ENCODE results near the gene GTF3C2. TPM values are rescaled to one million over a fixed set of nuclear protein-coding genes. Genes with fewer than 3 reads are reported as not detected.

Gene GTF3C2
- total and polyA plus RNA-seq, 4 donors: 9.7 to 20.6 (median 14.7) TPM

- TF ChIP-seq CTCF (IDR thresholded peaks at IDR 0.05; ENCODE audit: low read depth, low read length, missing input control): no peak
These were observed 19.0 kb upstream of the GTF3C2 start (continued) for GRCh38 chr2:27375513-27376099.

DNA sequence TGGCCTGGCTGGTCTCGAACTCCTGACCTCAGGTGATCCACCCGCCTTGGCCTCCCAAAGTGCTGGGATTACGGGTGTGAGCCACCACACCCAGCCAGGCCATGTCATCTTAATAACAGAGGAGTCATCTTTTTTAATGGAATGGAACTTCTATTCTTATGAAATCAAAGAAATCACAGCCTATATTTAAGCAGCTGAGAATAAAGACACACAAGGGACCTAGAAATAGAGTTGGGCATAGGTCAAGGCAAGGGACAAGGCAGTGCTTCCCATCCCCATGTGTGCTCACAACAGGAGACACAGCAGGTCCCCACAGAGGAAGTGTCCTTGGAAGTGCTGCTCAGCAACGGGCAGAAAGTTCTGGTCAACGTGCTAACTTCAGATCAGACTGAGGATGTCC, 17.0 kb upstream of the GTF3C2 start:
- Histone ChIP-seq H3K27ac (ENCODE audit: low read depth in 1 of 2, low read length in 2 of 2) (no peak overlapping the region), H3K9me3 (ENCODE audit: control insufficient read depth in 4 of 4, low read length in 3 of 4) (no peaks in the 10 kb centered on the region), H3K36me3 (ENCODE audit: control insufficient read depth in 4 of 4, insufficient read depth in 3 of 4, low read depth in 1 of 4, low read length in 3 of 4) (peaks cover 18 to 46% (median 28%) of the 10 kb centered on the region in 4 donors), H3K27me3 (ENCODE audit: control insufficient read depth in 4 of 4, insufficient read depth in 4 of 4, low read length in 3 of 4) (no peaks in the 10 kb centered on the region), H3K4me1 (ENCODE audit: control insufficient read depth in 4 of 4, insufficient read depth in 4 of 4, low read length in 3 of 4) (peaks cover 2 to 62% (median 54%) of the 10 kb centered on the region in 4 donors), H3K9ac (ENCODE audit: low read depth in 1 of 2, low read length in 2 of 2) (no peak overlapping the region), H3K4me3 (ENCODE audit: low read depth in 1 of 3, low read length in 3 of 3) (no peak overlapping the region)
- TF ChIP-seq ATF3 (IDR thresholded peaks at IDR 0.05): no peak
- TF ChIP-seq CTCF (IDR thresholded peaks at IDR 0.05; ENCODE audit: low read depth, low read length, missing input control): no peak
- no peak for TF ChIP-seq SP1 (IDR thresholded peaks at IDR 0.05)
- no peak for TF ChIP-seq GABPA (IDR thresholded peaks at IDR 0.05 in 1 of 2, conservative IDR thresholded peaks at IDR 0.05 in 1 of 2)
- no peak for TF ChIP-seq RAD21 (IDR thresholded peaks at IDR 0.05)
- no peak for TF ChIP-seq FOXA2 (IDR thresholded peaks at IDR 0.05)
- no peak for DNase-seq (ENCODE audit: low spot score)
- WGBS: 93% methylated on average over 5 of the region's 5 CpGs

DNA sequence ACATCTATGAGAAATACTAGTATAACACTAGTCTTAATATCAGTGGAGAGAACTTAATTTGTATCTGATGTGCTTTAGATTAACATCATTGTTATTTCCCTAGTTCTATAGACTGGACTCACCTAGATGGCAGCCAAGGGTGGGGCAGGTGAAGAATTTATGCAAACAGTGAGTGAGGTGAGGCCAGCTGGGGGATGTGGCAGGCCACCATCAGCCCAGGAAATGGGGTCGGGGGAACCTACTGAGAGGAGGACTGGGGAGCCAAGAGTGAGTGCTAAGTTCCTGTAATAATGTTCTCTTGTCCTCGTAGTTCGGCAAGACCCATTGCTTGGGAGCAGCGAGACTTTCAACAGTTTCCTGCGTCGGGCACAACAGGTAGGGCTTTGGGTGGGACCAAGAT, 16.4 kb upstream of the GTF3C2 start:
- Histone ChIP-seq H3K9ac (ENCODE audit: low read depth in 1 of 2, low read length in 2 of 2) (no peak overlapping the region), H3K9me3 (ENCODE audit: control insufficient read depth in 4 of 4, low read length in 3 of 4) (no peaks in the 10 kb centered on the region), H3K4me3 (ENCODE audit: low read depth in 1 of 3, low read length in 3 of 3) (no peak overlapping the region), H3K36me3 (ENCODE audit: control insufficient read depth in 4 of 4, insufficient read depth in 3 of 4, low read depth in 1 of 4, low read length in 3 of 4) (peaks cover 17 to 50% (median 31%) of the 10 kb centered on the region in 4 donors), H3K27me3 (ENCODE audit: control insufficient read depth in 4 of 4, insufficient read depth in 4 of 4, low read length in 3 of 4) (no peaks in the 10 kb centered on the region), H3K27ac (ENCODE audit: low read depth in 1 of 2, low read length in 2 of 2) (no peak overlapping the region), H3K4me1 (ENCODE audit: control insufficient read depth in 4 of 4, insufficient read depth in 4 of 4, low read length in 3 of 4) (peaks cover under 1 to 56% (median 48%) of the 10 kb centered on the region in 4 donors)
- no peak for TF ChIP-seq NR2F2 (IDR thresholded peaks at IDR 0.05)
- TF ChIP-seq EGR1 (IDR thresholded peaks at IDR 0.05; ENCODE audit: low read depth in 2 of 2): no peak
- TF ChIP-seq, protein P1, sequence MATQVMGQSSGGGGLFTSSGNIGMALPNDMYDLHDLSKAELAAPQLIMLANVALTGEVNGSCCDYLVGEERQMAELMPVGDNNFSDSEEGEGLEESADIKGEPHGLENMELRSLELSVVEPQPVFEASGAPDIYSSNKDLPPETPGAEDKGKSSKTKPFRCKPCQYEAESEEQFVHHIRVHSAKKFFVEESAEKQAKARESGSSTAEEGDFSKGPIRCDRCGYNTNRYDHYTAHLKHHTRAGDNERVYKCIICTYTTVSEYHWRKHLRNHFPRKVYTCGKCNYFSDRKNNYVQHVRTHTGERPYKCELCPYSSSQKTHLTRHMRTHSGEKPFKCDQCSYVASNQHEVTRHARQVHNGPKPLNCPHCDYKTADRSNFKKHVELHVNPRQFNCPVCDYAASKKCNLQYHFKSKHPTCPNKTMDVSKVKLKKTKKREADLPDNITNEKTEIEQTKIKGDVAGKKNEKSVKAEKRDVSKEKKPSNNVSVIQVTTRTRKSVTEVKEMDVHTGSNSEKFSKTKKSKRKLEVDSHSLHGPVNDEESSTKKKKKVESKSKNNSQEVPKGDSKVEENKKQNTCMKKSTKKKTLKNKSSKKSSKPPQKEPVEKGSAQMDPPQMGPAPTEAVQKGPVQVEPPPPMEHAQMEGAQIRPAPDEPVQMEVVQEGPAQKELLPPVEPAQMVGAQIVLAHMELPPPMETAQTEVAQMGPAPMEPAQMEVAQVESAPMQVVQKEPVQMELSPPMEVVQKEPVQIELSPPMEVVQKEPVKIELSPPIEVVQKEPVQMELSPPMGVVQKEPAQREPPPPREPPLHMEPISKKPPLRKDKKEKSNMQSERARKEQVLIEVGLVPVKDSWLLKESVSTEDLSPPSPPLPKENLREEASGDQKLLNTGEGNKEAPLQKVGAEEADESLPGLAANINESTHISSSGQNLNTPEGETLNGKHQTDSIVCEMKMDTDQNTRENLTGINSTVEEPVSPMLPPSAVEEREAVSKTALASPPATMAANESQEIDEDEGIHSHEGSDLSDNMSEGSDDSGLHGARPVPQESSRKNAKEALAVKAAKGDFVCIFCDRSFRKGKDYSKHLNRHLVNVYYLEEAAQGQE (IDR thresholded peaks at IDR 0.05): no peak
- TF ChIP-seq RXRA (IDR thresholded peaks at IDR 0.05): no peak
- no peak for TF ChIP-seq GABPA (IDR thresholded peaks at IDR 0.05 in 1 of 2, conservative IDR thresholded peaks at IDR 0.05 in 1 of 2)
- 94% methylated on average over 6 of the region's 6 CpGs for whole genome bisulfite sequencing
- no peak for DNase-seq (ENCODE audit: low spot score)

Data from liver (tissue), 9 donors.